CD4-positive, alpha-beta T cell treated with Interleukin-10 for 1 hour (primary cell): ENCODE data around the gene PREX1.
A peak's percentile ranks its signal among the peaks of the same experiment; 100 is the strongest.
"Not testable (repeated sequence)": the region's sequence is repeated elsewhere in the genome, so short reads cannot be mapped to it uniquely, and the experiment has no call there.

Source experiments
- DNase-seq: peaks from one replicate; pipeline ENCODE4 v3.0.0-alpha.2; 2020

The PREX1 gene

DNA sequence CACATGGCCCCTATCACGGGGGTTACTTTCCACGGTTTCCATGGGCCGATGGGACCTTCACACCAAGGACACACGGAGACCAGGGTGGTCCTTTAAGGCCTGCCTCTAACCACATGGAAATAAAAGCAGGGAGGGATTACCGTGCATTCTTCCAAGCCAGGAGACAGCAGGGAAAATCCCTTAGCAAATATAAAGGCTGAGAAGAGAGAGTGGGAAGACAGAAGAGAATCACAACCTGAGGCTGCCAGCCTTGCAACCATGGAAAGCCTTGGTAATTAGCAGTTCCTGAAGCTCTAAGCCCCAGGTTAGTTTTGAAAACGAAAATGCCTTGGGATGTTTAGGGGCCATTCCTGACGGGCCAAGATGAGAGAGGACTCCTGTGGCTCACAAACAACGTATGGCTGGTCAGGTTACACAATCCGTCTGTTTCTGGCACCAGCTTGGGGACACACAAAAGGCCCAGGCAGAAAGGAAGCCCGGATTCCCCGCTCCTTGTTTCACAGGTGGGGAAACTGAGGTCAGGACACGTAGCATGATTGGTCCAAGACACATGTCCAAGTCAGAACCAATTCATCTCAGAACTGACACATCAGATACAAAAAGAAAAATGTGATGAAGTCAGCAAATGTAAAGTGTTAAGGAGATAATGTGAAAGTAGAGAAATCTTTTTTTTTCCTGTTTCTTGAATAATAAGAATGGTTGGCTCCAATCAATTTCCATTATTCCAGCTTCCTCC is 2.8 kb downstream of the PREX1 start:
- no peak for DNase-seq

DNA sequence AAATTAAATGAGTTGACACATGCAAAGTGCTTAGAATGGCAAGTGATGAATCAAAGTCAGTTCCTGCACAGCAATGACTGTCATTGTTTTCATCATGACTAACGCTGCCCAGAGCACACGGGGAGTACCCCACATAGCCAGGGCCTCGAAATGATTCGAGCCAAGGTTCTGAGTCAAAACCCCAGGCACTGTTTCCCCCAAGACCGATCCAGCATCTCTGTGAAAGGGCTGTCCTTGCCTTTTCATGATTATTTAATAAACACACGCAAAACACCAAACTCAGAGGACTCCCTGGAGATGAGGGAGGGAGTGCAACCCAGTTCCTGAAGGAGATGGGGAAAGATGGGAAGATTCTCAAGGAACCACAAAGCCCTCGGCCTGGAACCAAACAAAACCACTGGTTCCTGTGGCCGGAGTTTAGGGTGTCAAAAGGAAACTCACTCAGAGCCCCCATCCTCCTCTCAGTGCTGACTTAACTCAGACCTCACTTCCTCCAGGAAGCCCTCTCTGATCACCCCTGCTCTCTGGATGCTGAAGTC is 3.8 kb downstream of the PREX1 start:
- peak; percentile 48 for DNase-seq

DNA sequence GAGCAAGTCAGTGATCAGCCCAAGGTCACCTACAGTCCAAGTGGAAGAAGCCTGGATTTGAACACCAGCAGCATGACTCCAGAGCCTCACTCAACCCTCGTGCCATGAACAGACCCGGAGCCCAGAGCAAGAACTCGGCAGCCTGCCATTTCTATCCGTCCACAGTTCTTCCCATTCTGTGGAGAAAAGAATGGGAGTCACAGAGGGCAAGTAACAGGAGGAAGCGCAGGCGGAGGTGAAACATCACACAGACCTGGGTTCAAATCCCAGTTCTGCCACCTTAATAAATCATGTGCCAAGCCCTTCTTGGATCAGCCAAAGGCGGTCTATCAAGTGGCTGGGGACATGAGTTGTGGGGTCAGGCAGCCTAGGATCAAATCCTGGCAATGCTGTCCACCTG is 4.3 kb downstream of the PREX1 start:
- DNase-seq = no peak

DNA sequence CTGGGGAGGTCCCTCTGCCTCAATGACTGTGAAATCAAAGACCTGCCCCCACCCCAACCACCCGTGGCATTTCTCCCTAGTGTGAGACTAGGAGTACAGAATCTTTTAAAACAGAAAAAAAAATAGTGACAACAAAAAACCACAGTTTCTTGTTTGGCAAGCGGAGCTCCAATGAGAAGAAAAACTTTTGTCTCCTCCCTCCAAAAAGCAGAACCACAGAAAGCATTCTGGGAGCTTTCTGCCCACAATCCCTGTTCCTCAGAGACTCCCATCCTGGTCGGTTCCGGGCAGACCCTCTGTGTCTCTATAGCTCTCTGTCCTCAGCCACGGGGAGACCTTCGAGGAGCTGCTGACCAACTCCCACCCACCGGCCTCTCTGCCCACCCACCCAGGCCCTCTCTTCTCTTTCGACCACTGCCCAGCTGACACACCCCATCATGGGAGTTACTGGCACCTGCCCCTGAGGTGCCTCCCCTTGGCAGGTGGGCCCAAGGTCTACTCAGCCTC is 4.9 kb downstream of the PREX1 start:
- DNase-seq = peak; percentile 49

DNA sequence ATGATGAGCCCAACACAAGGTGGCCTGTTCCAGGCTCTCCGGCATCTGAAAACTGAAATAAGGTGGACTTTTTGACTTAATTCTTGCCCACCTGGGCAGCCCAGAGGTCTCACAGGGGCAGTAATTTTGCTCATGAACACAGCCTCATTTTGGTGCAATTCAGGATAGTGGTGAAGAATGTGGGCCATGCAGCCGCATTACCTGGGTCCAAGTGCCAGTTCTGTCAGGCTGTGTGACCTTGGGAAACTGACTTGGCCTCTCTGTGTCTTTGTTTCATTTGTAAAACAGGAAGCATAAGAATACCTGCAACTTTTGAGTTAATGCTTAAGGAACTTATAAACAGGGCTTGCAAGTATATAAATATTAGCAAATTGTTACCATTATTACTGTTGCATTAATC is 5.6 kb downstream of the PREX1 start:
- no peak for DNase-seq

DNA sequence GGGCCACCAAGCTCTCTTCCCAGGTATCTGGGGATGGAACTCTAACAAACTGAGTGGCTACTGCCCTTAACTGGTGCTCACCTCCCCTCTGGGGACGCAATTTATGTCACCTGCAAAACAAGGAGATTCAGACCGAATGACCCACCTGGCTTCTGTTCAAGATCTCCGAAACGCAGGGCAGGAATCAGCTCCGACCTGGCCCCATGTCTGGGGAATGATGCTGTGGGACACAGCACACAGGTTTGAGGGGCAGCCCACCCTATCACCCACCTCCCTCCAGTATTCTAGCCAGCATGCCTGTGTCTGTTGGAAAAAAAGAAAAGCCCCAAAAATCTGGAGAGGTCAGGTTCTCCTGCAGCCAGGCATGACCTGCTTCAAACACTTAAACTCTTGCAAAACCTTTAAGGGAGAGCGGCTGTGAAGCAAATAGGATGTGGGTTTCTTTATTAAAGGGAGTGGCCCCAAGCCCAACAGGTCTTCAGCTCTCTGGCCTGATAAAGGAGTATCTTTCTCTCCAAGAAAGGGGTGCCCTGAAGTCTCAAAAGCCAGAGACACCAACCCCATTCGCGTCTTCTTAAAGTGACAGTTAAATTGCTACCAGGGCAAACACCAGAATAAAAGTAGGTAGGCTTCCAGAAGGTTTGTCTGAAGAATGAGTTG is 6.4 kb downstream of the PREX1 start:
- peak; percentile 47 for DNase-seq

DNA sequence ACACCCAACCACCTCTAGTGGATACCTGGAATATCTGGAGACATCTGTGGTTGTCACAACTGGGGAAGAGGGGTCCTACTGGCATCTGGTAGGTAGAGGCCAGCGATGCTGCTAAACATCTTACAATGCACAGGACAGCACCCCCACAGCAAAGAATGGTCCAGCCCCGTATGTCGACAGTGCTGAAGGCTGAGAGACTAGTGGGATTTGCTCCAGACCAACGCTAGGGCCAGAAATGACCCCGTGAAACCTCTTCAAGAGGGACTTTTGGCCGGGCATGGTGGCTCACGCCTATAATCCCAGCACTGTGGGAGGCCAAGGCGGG is 7.2 kb downstream of the PREX1 start:
- DNase-seq = no peak

DNA sequence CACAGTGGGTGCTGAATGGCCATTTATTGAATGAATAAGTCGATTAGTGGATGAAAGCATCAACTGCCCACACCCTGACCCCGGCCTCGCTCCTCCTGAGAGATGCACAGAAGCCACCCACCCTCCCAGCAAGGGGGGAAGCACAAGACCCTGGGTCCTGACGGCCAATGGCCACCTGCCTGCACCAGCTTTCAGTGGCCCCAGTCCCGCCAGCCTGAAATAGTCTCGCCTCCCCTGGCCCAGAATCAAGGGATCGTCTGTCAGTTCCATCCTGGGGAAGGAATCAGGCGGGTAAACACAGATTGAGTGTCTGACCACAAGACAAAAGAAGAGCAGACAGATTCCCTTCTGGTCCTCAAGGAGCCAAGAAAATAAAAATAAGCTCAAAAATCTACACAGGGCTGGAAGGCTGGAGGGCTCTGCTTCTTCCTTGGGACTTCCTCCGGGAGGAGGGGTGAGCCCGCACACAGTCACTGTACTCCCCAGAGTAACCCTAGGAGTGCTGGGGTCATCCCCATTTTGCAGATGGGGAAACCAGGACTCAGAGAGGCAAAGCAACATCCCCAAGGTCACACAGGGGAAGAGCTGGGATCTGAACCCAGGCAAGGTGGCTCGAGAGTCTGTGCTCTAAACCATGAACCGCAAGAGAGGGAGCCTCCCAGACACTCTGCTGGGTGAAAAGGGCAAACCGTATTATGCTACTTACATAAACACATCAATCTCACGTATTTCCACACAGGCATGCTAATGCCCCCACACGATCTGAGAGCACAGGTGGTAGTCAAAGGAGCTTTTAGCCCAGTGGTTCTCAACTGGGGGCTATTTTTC is 7.8 kb downstream of the PREX1 start:
- DNase-seq = peak; percentile 35

DNA sequence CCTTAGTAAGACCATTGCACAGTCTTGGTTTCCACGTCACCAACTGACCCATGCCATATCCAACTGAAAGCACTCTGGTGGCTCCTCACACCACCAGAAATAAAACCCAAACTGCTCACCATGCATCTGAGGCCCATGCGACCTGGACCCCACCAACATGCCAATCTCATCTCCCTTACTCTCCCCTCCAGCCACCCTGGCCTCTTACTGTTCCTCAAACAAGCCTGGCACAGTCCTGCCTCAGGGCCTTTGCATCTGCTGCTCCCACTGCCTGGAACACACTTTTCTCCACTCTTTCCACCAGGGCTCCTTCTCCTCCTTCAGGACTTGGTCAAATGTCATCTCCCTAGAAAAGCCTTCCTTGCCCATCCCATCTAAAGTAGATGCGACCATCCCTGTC is 8.7 kb downstream of the PREX1 start:
- DNase-seq = no peak

DNA sequence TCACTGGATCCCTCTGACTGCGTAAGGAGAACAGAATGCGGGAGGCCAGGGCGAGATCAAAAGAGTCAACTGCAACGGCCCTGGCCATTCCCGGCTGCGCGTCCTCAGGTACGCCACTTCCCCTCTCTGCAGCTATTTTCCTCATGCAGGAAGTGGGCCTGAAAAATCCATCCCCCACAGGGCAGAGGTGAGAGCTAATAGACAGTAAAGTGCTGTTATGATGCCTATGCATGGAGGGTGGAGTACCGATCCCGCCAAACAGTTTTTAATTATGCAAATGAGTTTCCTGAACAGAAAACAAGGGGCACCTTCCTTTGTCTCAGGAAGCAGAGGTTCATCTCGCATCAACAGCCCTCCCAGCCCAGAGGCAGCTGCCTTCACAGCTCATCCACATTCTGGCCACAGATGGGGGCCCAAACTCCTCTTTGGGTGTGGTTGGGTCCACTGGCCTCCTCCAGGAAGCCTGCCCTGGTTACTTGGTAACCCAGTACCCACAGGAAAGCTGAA is 9.3 kb downstream of the PREX1 start:
- peak; percentile 60 for DNase-seq

DNA sequence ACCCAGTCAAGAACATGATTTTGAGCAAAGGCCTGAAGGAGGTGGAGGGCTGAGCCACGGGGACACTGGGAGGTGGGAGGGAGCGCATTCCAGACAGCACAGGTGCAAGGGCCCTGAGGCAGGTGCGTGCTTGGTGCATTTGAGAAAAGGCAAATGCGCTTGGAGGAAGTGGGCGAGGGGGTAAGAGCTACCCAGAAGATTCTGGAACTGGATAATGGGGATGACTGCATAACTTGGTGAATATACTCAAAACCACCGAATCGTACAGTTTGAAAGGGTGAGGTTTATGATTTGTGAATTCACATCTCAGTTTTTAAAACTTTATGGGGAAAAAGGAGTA is 9.8 kb downstream of the PREX1 start:
- DNase-seq = no peak

DNA sequence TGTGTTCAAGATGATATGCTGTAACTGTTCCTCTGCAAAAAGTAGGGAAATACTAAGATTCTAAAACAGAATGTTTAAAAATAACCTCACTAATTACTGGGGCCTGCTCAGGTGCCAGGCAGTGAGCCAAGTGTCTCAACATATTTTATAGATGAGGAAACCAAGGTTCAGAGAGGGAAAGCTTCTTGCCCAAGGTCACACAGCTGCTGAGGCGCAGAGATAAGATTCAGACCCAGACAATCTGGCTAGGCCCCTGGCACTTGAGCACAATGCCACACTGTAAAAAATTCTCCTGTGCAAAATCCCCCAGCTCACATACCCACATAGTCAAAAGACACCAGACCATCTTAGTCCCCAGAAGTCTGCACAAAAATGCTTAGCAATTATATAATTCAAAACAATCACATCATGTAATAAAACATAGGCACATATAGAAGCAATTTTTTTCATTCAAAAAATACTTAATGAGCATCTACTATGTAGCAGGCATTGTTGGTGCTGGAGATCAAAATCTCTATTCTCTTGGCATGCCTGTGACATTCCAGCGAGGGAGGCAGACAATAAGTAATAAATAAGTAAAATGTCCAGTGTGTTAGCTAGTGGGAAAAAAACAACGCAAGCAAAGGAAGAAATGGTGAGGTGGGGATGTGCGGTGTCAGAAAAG is 10.3 kb downstream of the PREX1 start:
- DNase-seq = no peak

DNA sequence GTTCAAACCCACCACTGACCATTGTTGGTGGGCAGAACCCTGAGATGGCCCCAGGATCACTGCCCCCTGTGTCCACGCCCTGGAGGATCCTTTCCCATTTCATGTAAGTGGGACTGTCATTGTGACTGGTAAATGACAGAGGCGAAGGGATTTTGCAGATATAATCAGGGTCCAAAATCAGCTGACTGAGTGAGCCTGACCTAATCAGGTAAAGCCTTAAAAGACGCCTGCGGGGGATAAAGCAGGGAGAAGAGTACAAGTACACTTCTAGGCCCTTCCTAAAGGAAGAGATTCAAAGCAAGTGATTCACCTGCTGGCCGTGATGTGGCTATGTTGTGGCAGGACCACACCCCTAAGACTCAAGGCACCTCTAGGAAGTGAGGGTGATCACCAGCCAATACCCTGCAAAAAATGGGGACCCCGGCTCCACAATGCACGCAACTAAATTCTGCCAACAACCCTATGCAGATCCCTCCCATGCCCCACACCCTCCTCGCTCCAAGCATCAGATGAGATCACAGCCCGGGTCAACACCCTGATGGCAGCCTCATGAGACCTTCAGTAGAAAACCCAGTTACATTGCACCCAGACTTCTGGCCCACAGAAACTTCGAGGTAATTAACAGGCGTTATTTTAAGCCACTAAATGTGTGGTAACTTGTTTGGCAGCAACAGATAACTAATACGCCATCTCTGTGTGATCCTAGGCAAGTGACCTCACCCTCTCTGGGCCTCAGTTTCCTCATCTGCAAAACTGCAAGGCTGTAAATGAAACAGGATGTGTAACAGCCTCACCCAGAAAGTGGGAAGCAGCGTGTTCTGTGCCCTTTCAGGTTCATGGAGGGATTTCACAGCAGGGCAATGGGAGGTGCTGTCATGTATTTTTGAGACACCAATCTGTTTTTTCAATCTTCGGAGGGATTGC is 11.3 kb downstream of the PREX1 start:
- no peak for DNase-seq

DNA sequence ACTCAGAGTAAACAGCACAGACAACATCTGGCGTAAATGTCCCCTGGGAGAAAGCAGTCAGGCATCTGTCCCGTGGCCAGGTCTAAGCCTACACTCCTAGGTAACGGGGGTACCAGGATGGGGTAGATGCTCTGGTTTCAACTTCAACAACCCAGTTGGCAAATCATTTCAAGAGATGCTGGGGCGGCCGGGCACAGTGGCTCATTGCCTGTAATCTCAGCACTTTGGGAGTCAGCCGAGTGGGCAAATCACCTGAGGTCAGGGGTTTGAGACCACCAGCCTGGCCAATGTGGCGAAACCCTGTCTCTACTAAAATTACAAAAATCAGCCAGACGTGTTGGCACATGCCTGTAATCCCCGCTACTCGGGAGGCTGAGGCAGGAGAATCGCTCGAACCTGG is 12.3 kb downstream of the PREX1 start:
- DNase-seq = no peak

DNA sequence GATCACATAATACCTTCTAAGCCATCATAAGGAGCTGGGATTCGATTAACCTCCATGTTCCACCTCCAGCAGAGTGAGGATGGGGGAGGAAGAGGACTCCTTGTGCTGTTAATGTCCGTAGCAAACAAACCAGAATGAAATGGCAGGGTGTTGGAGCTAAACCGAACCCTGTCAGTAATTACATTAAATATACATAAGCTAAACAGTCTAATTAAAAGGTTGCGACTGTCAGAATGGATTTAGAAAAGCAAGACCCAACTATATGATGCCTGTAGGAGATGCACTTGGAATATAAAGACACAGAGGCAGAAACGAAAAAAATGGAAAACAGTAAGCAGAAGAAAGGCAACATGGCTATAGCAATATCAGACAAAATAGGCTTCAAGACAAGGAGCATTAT is 13.2 kb downstream of the PREX1 start:
- no peak for DNase-seq

DNA sequence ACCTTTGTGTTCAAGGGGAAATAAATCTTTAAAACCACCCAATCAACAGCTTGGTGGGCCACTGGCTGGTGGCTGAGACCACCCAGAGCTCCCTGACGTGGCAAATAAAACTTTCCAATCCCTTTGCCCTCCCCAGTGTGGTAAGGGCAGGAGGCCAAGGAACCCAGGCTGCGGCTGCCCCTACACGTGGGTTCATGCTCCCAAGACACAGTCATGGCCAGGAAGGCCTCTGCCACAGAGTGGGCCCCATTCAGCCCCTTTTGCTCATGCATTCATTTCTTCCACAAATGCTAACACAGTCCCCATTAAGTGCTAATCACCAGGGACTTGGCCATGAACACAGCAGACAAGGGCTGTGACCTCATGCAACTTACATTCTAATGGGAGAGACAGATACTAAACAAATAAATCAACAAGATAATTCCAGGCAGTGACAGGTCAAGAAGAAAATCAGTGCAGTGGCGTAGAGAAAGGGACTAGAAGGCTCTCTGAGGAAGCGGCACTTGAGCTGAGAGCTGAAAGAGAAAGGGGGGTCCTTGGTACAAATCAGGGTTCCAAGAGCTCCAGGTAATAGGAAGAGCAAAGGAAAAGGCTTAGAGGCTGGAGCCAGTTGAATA is 13.8 kb downstream of the PREX1 start:
- DNase-seq = no peak

DNA sequence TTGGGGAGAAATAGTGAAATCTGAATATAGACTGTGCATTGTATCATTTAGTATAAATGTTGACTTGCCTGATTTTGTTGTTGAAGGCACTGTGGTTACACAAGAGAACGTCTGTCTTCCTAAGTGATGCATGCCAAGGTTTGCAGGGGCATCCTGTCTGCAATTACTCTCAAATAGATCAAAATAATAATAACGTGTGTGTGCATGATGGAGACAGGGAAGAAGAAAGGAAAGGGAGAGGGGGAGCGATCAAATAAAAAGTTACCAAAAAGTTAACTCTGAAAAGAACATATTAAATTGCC is 14.4 kb downstream of the PREX1 start:
- DNase-seq = no peak

DNA sequence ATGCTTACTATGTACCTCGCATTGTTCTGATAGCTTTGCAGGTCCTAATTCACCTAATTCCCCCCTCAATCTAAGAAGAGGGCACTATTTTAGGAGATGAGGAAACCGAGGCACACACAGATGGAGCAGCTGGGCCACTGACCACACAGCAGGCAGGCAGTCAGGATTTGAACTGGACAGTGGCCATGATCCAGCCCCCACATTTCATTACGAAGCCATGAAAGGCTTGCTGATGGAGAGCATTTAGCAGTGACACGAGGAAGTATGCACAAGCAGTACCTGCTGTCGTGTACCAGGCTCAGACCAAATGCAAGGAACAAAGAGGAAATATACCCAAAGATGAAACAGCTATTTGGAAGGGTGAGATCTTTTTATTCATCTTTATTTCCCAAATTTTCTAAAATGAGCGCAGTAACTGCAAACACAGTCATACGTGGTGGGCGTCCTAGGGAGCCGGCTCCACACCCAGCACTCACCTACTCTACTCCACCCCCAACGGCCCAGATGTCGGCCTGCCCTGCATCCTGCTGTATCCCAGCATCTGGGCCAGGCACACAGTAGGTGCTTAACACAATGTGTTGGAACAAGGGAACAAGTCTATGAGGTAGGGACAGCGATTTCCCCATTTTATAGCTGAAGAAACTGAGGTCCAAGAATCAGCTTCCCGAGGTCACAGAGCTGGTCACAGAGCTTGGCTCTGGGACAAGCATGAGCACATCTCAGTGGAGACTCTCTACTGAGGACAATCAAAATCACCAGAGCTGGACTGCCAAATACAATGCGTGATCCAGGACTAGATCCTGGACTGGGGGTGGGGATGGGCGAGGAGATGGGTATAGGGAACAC is 15.0 kb downstream of the PREX1 start:
- no peak for DNase-seq

DNA sequence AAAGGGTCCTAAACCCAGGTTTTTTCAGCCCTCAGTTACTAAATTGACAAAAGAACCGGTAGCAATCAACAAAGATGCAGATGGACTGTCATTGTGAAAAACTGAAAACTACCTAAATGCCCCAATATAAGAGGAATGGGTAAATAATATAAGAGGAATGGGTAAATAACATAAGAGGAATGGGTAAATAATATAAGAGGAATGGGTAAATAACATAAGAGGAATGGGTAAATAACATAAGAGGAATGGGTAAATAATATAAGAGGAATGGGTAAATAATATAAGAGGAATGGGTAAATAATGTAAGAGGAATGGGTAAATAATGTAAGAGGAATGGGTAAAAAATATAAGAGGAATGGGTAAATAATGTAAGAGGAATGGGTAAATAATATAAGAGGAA is 15.7 kb downstream of the PREX1 start:
- not testable (repeated sequence) for DNase-seq

DNA sequence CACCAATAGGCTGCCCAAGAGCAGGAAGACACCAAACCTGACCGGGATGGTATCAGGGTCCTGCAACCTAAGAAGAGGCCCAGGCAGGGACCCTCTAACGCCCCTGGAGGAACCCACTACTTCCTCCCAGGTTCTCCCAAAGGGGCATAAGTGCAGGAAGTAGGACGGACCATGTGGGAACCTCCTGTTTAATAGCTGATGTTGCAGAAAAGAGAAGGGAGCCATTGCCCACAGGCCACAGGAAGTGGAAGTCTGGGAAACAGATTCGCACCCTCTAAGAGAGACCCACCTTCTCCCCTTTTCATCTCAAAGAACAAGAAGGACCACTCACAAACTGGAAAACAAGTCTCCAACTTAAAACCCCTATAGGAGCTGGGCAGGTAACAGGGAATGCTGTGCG is 18.1 kb downstream of the PREX1 start:
- no peak for DNase-seq
